Osteoblast (primary cell): ENCODE results near the gene TRIM32. TPM values are rescaled to one million over a fixed set of nuclear protein-coding genes. Genes with fewer than 3 reads are reported as not detected.
A peak's percentile ranks its signal among the peaks of the same experiment; 100 is the strongest.

ENCODE experiments used
- DNase-seq: peaks from one replicate; pipeline ENCODE4 v3.0.0; 2011; ENCODE audit warnings: low spot score, mixed read lengths; ENCODE audit not compliant: insufficient read length; ENCODE audit errors: missing footprints
- H2AFZ ChIP-seq: 2 replicates; pipeline ENCODE4 v1.6.0; 2011; ENCODE audit warnings: mild to moderate bottlenecking, low read length
- H3K27ac ChIP-seq: 2 replicates; pipeline ENCODE4 v1.5.1; 2011; ENCODE audit warnings: mild to moderate bottlenecking, low read depth, low read length, moderate library complexity
- H3K27me3 ChIP-seq: 2 replicates; pipeline ENCODE4 v1.6.0; 2012; ENCODE audit warnings: mild to moderate bottlenecking, control low read depth, inconsistent platforms, low read length, moderate library complexity; ENCODE audit not compliant: insufficient read depth
- H3K36me3 ChIP-seq: 2 replicates; pipeline ENCODE4 v1.5.1; 2011; ENCODE audit warnings: mild to moderate bottlenecking, low read length, control low read depth, moderate library complexity; ENCODE audit not compliant: insufficient read depth
- H3K4me1 ChIP-seq: 2 replicates; pipeline ENCODE4 v1.5.1; 2011; ENCODE audit warnings: mild to moderate bottlenecking, low read length, control low read depth, moderate library complexity; ENCODE audit not compliant: insufficient read depth
- H3K4me2 ChIP-seq: 2 replicates; pipeline ENCODE4 v1.6.0; 2011; ENCODE audit warnings: mild to moderate bottlenecking, low read length; ENCODE audit not compliant: insufficient read depth
- H3K4me3 ChIP-seq: fragments of 200-600 bp; sonication (generic); 3 replicates; pipeline ENCODE4 v1.5.1; 2012; ENCODE audit warnings: mild to moderate bottlenecking, low read length, inconsistent platforms; ENCODE audit not compliant: insufficient read depth
- H3K79me2 ChIP-seq: 2 replicates; pipeline ENCODE4 v1.6.0; 2012; ENCODE audit warnings: mild to moderate bottlenecking, low read length, control low read depth, inconsistent platforms; ENCODE audit not compliant: insufficient read depth
- H3K9me3 ChIP-seq: 2 replicates; pipeline ENCODE4 v1.5.1; 2011; ENCODE audit warnings: low read depth, low read length, control low read depth
- H4K20me1 ChIP-seq: 2 replicates; pipeline ENCODE4 v1.6.0; 2012; ENCODE audit warnings: mild to moderate bottlenecking, low read length, control low read depth; ENCODE audit not compliant: insufficient read depth
- total RNA-seq: library from RNA; depleted of rRNA; stranded (reverse); fragments of >200 nt; gene quantifications from 2 replicates; pipeline ENCODE4 v1.2.3, GENCODE V29; 2012
- TF ChIP-seq, protein P1 (sequence below): IDR thresholded peaks from 2 replicates; pipeline ENCODE4 v1.5.1; 2011; ENCODE audit warnings: mild to moderate bottlenecking, low read depth, low read length, moderate library complexity; ENCODE audit errors: extremely low read depth

The TRIM32 gene
- total RNA-seq, 1 donor: 34.7 TPM

DNA sequence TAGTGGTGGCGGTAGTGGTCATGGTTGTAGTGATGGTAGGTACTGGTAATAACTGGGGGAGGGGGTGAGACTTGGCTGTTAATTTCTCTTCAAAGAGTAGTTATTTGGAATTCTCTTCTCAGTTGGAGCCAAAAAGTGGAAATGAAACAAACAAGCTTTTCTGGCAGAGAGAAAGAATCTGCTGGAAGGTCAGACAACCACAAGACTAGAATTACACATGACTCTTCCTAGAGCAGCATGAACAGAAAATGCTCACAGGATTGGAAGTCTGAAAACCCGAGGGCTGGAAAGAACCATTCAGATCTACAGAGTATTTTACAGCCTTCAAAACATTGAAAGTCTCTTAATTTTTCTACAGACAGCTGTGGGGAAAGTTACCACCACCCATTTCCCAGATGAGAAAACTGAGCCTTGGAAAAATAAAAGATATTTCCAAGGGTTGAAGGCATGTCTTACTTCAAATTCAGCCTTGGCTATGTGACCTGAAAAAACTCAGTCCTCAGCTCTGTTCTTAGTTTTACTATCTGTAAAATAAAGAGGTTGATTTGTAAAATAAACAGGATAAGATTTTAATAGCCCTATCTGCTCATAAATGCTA, 42.9 kb upstream of the TRIM32 start:
- peak; percentile 76 for DNase-seq
- Histone ChIP-seq H3K4me3 (no peak overlapping the region), H3K9me3 (no peaks in the 10 kb centered on the region), H3K4me1 (peaks cover 13% of the 10 kb centered on the region), H3K4me2 (peak overlapping the region; percentile 14), H2AFZ (no peak overlapping the region), H3K36me3 (no peaks in the 10 kb centered on the region), H3K27me3 (no peaks in the 10 kb centered on the region), H4K20me1 (no peaks in the 10 kb centered on the region), H3K79me2 (no peaks in the 10 kb centered on the region), H3K27ac (no peak overlapping the region)
- TF ChIP-seq, protein P1, sequence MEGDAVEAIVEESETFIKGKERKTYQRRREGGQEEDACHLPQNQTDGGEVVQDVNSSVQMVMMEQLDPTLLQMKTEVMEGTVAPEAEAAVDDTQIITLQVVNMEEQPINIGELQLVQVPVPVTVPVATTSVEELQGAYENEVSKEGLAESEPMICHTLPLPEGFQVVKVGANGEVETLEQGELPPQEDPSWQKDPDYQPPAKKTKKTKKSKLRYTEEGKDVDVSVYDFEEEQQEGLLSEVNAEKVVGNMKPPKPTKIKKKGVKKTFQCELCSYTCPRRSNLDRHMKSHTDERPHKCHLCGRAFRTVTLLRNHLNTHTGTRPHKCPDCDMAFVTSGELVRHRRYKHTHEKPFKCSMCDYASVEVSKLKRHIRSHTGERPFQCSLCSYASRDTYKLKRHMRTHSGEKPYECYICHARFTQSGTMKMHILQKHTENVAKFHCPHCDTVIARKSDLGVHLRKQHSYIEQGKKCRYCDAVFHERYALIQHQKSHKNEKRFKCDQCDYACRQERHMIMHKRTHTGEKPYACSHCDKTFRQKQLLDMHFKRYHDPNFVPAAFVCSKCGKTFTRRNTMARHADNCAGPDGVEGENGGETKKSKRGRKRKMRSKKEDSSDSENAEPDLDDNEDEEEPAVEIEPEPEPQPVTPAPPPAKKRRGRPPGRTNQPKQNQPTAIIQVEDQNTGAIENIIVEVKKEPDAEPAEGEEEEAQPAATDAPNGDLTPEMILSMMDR: no peak

DNA sequence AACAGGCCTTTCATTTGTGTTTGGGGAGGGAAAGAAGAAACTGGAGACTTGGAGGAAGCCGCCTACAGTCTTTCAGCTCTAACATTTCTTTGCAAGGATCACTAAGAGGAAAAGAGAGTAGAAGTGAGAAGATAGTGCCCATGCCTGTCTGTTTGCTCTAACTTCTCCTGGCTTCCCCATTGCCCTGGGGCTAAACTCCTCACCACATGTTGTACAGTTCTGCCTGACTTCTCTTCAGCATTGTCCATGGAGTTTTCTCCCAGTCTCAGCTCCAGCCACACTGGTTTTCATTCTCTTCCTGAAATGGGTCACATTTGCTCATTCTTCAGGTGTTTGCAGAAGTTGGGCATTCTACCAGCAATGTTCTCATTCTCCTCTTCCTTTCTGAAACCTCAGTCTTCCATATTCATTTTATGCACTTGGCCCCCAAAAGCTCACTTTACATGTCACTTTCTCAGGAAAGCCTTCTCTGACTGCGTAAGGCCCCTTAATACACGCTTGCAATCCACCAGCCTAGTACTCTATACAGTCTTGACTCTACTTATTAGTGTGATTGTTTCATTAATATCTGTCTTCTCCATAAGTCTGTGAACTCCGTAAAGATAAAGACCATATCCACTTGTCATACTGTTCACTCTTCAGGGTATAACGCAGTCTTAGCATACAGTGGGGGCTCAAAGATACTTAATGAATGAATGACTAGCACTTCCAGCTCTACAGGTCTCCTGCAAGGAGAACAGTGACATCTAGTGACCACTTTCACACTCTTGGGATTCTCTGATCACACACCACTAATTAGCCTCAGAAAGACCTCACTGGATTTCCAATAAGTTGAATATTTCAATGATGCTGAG, 40.2 kb upstream of the TRIM32 start:
- TF ChIP-seq, protein P1: peak; percentile 77
- Histone ChIP-seq H3K27ac (no peak overlapping the region), H3K4me3 (no peak overlapping the region), H3K36me3 (no peaks in the 10 kb centered on the region), H3K79me2 (no peaks in the 10 kb centered on the region), H3K27me3 (no peaks in the 10 kb centered on the region), H2AFZ (no peak overlapping the region), H3K4me1 (peaks cover 10% of the 10 kb centered on the region), H3K4me2 (no peak overlapping the region), H3K9me3 (no peaks in the 10 kb centered on the region), H4K20me1 (no peaks in the 10 kb centered on the region)
- DNase-seq: peak; percentile 21

DNA sequence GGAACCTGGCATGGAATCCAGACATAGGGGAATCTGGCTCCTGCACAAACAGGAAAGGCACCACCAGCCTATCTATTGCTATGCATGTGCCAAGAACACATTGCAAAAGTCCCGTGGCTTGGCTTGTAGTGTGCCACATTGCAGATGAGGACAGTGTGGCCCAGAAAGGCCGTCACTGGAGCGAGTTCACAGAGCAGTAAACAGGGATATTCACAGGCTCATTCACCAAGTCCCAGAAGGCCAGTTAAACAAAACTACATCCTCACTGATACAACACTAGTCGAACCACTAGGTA, 39.6 kb upstream of the TRIM32 start:
- H3K79me2 ChIP-seq: no peaks in the 10 kb centered on the region
- no peaks in the 10 kb centered on the region for H3K27me3 ChIP-seq
- peaks cover 10% of the 10 kb centered on the region for H3K4me1 ChIP-seq
- H3K9me3 ChIP-seq: no peaks in the 10 kb centered on the region
- no peak overlapping the region for H3K4me3 ChIP-seq
- TF ChIP-seq, protein P1: no peak
- H3K36me3 ChIP-seq: no peaks in the 10 kb centered on the region
- H3K27ac ChIP-seq: no peak overlapping the region
- H3K4me2 ChIP-seq: no peak overlapping the region
- H4K20me1 ChIP-seq: no peaks in the 10 kb centered on the region
- no peak for DNase-seq
- no peak overlapping the region for H2AFZ ChIP-seq

- H3K4me3 ChIP-seq: no peak overlapping the region
- no peak overlapping the region for H2AFZ ChIP-seq
- TF ChIP-seq, protein P1: no peak
- H3K4me2 ChIP-seq: no peak overlapping the region
- peaks cover 18% of the 10 kb centered on the region for H3K4me1 ChIP-seq
- H3K36me3 ChIP-seq: no peaks in the 10 kb centered on the region
- no peak overlapping the region for H3K27ac ChIP-seq
- no peaks in the 10 kb centered on the region for H3K27me3 ChIP-seq
- DNase-seq: no peak
- no peaks in the 10 kb centered on the region for H3K9me3 ChIP-seq
- no peaks in the 10 kb centered on the region for H4K20me1 ChIP-seq
- no peaks in the 10 kb centered on the region for H3K79me2 ChIP-seq
Observed at GRCh38 chr9:116653348-116654058, 33.6 kb upstream of the TRIM32 start.
